ENCODE measurements around the gene XPO6.

The XPO6 gene

GRCh38 chr16:28062261-28062846 lies 149.4 kb downstream of the XPO6 start:
- no peak for DNase-seq (ENCODE audit: low read depth)

- DNase-seq (ENCODE audit: low read depth), result no peak
Measured at GRCh38 chr16:28061352-28062101, 150.2 kb downstream of the XPO6 start.

GRCh38 chr16:28059841-28060575 lies 151.8 kb downstream of the XPO6 start:
- no peak for DNase-seq (ENCODE audit: low read depth)

DNA sequence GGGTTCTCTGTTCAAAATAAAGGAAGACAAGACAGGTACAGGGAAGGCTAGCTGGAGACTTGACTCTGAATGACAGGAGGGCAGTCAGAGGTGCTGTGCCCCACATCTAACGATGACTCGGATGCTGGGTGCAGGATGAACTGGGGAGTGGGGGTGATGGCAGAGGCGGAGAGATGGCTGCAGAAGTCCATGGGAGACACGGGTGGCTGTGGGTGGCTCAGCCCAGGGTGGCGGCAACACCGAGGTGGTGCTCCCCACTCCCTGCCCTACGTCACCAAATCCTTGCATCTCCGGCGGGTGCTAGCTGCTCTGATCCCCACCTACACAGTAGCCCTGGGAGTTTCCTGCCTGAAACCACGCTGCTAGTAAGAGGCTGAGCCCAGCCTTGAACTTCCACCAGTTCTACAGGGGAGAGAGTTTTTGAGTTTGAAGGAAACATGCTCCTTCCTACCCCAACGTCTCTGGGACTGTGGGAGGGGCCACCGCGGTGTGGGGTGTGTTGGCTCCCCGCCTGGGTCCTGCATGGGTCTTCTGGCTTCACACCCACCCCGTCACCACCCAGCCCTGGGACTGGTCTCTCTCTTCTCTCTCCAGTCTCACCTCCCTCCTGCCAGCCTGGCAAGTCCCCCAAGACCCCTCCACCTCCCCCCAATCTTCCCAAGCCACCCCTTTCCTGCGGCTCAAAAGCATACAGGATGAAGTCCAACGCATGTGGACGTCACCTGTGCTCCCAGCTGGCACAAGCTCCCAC lies 152.8 kb downstream of the XPO6 start:
- no peak for DNase-seq (ENCODE audit: low read depth)

DNA sequence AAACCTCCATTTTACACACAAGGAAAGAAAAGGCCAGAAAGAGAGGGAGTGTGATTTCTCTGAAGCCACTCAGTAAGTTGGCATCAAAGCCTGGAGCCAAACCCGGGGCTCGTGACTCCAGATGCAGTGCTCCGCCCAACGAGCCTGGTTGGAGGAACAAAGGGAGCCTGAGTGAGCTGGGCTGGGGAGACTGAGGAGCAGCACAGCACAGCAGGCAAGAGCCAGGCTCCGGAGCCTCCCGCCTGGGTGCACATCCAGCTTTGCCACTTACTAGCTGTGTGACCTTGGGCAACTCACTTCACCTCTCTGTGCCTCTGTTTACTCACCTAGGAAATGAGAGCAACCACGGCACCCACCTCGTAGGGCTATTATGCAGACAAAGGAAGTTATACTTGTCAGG lies 153.8 kb downstream of the XPO6 start:
- DNase-seq (ENCODE audit: low read depth), result no peak

GRCh38 chr16:28053461-28053860 lies 158.3 kb downstream of the XPO6 start:
- no peak for DNase-seq (ENCODE audit: low read depth)

- DNase-seq (ENCODE audit: low read depth), result no peak
Measured at GRCh38 chr16:28052274-28053128, 159.3 kb downstream of the XPO6 start.

- DNase-seq (ENCODE audit: low read depth), result no peak
Measured at GRCh38 chr16:28051486-28051885, 160.3 kb downstream of the XPO6 start.
